NCI-H446 (cell line): ENCODE data around the gene ACKR2.

Experiments used
- DNase-seq, 2 experiments: peaks; one replicate each; lab custom pipeline; 2025; lab: John Stamatoyannopoulos, UW

The ACKR2 gene, protein sequence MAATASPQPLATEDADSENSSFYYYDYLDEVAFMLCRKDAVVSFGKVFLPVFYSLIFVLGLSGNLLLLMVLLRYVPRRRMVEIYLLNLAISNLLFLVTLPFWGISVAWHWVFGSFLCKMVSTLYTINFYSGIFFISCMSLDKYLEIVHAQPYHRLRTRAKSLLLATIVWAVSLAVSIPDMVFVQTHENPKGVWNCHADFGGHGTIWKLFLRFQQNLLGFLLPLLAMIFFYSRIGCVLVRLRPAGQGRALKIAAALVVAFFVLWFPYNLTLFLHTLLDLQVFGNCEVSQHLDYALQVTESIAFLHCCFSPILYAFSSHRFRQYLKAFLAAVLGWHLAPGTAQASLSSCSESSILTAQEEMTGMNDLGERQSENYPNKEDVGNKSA

DNA sequence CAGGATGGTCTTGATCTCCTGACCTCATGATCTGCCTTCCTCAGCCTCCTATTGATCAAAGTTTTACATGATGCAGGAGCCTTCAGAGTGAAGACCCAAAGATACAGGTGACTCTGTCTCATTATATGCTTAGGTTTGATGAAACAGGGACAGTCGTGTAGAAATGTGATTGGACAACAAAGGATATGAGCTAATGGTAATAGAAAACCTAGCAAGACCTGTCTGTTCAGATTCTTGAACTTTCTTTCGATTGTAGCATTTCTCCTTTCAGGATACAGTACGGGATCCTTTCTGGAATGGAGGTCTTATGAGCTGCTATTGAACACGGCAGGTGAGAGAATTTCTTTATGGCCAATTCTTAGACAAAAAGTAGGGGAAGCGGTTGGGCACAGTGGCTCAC, at the start of gene ACKR2:
TSS of gene ACKR2 (plus strand) at position 244 of the 400 bp plus-strand sequence. CDS start 55,058 bp downstream, outside the sequence.
- DNase-seq, result no peak

DNA sequence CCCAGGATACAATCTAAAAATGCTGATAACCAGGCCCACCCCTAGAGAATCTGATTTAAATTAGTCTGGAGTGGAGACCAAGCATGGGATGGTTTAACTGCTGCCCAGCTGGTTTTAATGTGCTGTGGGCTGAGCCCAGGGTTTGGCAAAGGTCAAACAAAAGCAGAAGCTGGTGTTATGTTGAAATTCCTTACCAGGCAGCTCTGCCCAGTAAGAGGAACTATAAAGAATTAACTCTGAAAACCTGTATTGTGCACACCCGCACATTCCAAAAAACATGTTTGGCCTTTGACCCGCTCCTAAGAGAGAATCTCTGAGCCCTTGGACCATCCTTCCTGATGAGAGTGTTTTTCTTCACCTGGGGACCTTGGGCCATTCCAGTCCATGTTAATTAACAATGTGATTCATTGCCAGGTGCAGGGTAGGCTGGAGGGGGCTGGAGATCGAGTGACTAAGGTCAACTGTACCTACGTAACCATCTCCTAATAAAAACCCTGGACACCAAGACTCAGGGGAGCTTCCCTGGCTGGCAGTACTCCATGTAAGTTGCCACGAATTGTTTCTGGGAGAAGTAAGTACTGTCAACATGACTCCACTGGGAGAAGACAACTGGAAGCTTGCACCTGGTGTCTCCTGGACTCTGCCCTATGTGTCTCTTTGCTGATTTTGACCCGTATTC, 47.1 kb upstream of the ACKR2 start:
- DNase-seq, result no peak

DNA sequence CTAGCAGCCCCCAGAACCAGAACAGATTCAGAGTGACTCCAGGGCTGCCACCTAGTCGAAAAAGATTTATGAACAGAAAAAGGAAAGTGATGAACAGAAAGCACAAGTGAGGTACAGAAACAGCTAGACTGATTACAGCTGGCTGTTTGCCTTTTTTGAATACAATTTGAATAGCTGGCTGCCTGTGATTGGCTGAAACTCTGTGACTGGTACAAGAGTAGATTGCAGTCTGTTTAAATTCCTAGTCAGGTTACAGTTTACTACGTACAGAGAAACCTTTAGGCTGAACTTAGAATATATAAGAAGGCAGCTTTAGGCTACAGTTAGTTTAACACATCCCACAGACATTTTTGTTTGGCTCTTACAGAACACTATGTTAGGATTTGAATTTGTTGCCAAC, 46.2 kb upstream of the ACKR2 start:
- no peak for DNase-seq

GRCh38 chr3:42764115-42764514, 45.1 kb upstream of the ACKR2 start:
- no peak for DNase-seq

DNA sequence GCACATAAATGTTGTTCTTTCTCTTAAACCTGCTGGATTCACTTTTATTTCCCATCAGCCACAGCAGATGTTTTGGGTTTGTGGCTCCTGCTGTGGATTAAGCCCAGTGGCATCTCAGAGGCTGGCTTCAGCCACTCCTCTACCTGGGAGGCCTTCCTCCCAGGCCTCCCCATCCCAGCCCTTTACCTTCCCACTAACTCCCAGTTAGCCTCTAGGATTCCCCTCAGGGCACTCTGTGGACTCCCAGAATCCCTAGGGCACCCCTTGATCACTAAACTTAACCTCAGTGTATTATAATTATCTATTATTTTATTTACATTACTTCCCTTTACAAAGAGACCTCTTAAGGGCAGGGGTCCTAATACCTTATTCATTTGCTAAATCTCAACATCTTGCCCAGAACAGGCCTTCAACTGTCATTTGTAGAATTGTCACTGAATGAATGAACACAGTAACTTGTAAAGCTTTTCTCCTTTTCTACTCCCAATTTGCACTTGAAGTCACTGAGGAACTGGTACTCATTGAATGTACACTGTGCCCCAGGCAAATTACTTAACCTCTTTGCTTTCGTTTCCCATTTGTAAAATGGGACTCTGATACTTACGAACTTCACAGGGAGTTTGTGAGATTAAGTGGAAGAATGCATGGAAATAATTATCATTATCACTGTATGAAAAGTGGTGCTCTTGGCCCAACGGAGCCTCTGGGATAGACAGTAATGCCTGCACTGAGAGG, 44.5 kb upstream of the ACKR2 start:
- DNase-seq, result no peak

DNA sequence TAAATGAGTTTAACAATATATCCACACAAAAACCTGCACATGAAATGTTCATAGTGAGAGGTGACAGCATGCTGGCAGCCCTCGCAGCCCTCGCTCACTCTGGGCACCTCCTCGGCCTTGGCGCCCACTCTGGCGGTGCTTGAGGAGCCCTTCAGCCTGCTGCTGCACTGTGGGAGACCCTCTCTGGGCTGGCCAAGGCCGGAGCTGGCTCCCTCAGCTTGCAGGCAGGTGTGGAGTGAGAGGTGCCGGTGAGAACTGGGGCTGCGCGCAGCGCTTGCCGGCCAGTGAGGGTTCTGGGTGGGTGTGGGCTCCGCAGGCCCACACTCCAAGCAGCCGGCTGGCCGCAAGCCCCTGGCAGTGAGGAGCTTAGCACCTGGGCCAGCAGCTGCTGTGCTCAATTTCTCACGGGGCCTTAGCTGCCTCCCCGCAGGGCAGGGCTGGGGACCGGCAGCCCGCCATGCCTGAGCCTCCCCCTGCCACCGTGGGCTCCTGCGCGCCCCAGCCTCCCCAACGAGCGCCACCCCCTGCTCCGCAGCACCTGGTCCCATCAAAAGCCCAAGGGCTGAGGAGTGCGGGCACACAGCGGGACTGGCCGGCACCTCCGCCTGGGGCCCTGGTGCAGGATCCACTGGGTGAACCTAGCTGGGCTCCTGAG, 39.6 kb upstream of the ACKR2 start:
- DNase-seq, result no peak

- no peak for DNase-seq
Measured at GRCh38 chr3:42771271-42771670, 38.0 kb upstream of the ACKR2 start.

DNA sequence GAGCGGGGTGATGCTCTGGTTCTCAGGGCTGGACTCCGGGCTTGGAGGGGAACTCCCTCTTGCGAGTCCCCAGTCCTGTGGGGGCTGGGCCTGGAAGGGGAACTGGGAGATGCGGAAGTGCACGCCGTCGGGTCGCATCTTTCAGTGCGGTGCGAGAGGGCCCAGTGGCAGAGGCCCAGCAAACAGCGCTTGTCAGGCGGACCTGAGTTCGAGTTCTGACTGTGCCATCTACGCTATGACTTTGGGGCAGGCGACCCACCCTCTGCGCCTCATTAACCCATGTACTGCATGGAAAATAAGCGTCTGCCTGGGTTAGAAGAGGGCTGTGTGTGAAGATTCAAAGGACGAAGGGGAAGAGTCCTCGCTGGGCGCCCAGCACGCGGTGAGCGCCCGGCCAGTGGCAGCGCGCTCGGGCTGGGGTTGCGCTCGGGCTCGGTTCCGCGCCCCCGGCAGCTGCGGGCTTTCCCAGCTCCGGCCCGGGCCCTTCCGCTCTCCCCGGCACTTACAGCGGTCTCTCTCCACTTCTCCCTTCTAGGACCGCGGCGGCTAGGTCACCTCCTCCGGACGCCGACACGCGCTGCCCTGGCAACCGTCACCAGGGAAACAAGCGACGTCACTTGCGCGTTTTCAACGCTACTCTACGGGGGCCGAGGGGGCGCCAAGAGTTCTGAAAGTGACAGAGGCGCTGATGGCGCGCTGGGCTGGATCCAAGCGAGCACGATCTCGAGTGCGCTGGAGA, 36.4 kb upstream of the ACKR2 start, which contains the start of gene CCDC13:
TSS of gene CCDC13 (minus strand) at position 584 of the 739 bp plus-strand sequence. CDS start 14,908 bp downstream, outside the sequence.
- peak in 1 of 2 experiments; percentile 30 for DNase-seq

- no peak for DNase-seq
Measured at GRCh38 chr3:42773409-42773751, 35.9 kb upstream of the ACKR2 start.

- no peak for DNase-seq
Measured at GRCh38 chr3:42778644-42779043, 30.6 kb upstream of the ACKR2 start.

GRCh38 chr3:42780398-42780797, 28.8 kb upstream of the ACKR2 start:
- no peak for DNase-seq

DNA sequence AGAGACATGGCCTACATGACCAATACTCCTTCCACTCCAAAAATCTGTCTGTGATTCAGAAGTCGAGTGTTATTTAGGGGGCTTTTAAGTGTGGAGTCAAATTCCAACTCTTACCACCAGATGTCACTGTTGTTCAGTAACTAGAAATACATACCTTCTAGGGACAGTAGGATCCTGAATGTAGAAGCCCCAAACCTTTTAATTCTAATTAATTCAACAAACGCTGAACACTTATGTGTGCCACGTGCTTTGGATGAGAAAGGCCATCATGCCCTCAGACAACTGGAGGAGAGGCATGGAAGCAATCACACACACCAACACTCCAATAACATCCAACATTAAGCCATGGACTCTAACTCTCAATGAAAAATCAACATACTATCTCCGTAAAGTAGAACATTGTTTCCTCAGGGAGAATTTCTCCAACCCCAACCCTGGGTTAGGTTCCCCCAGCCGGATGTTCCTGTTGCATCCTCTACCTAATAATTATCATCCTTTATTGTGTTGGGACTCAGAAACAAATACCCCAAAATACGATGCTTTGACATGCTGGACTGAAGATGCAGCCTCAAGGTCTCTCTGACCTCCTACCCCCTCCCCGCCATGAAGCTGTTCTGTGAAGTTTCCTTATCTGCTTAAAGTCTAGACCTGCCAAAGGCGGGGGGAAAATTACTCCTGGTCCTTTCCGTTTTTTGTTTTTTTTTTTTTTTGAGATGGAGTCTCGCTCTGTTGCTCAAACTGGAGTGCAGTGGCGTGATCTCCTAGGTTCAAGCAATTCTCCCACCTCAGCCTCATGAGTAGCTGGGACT, 28.1 kb upstream of the ACKR2 start:
- peak; percentile 18 to 61 for DNase-seq

GRCh38 chr3:42786212-42786611, 23.0 kb upstream of the ACKR2 start:
- no peak for DNase-seq

- no peak for DNase-seq
Measured at GRCh38 chr3:42786631-42787030, 22.6 kb upstream of the ACKR2 start.

DNA sequence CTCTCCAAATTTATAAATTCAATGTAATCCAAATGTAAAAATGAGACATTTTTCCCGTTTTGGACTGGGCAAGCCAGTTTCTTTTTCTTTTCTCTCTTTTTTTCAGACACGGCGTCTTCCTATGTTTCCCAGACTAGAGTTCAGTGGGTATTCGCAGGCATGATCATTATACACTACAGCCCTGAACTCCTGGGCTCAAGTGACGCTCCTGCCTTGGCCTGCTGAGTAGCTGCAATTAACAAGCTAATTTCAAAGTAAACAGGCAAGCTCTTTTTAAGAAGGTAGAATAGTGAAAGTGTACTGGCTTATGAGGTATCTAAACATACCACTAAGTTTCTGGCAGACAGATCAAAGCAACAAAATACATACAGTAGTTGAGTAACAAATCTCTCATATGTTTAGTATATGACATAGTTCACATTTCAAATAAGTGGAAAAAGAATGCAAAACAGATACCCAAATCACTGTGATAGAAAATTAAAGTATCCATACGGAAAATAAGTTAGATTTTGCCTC, 18.5 kb upstream of the ACKR2 start:
- DNase-seq, result no peak

GRCh38 chr3:42795621-42796181, 13.5 kb upstream of the ACKR2 start:
- no peak for DNase-seq

DNA sequence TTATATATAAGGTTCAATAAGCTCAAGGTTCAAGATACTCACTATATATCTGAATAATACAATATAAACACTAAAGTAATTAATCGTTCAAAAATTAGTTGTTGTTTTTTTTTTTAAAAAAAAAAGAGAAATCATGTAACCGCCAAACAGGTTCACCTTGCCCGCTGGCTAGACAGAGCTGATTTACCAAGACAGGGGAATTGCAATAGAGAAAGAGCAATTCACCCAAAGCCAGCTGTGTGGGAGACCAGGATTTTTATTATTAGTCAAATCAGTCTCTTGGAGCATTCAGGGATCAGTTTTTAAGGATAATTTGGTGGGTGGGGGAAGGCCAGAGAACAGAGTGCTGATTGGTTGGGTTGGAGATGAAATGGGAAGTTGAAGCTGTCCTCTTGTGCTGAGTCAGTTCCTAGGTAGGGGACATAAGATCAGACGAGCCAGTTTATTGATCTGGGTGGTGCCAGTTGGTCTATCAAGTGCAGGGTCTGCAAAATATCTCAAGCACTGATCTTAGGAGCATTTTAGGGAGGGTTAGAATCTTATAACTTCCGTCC, 12.8 kb upstream of the ACKR2 start:
- no peak for DNase-seq

GRCh38 chr3:42799376-42799775, 9.9 kb upstream of the ACKR2 start:
- no peak for DNase-seq

DNA sequence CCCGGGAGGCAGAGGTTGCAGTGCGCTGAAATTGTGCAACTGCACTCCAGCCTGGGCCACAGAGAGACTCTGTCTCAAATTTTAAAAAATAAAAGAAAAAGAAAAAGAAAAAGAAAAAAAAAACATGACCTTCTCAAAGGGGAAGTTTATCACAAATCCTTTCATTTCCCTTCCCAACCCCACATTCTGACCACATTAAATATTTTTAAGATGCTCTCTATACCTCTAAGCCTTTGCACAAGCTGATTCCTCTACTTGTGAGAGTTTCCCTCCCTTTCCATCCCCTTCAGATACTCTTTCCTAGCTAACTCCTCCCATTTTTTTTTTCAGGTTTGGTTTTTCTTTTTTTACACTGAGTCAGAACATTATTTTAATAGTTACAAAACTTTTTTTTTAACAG, 9.0 kb upstream of the ACKR2 start:
- DNase-seq, result no peak
